HepG2 (cell line): ENCODE data around the gene RGR. TPM values are rescaled to one million over a fixed set of nuclear protein-coding genes. Genes with fewer than 3 reads are reported as not detected.

Source experiments
- ATAC-seq: fragments of 200-7000 bp; cut with Tn5 transposase; 3 replicates; pipeline ENCODE4 v1.9.1; 2020; ENCODE audit warnings: mild to moderate bottlenecking, moderate library complexity
- BruUV-seq: library from RNA; stranded (reverse); fragments of 400-500 nt; replicated peaks from 2 replicates; lab custom pipeline; 2021; lab: Mats Ljungman, UMichigan
- CTCF ChIA-PET: fragments of 300-600 bp; formaldehyde crosslinking; extraction: SDS; loops from one replicate; lab custom pipeline; 2021; ENCODE audit warnings: low total read pairs, inconsistent platforms, low intra/inter-chr PET ratio; lab: Yijun Ruan, JAX
- POLR2A ChIA-PET: fragments of 350-600 bp; sonication (Branson Sonifier 250); formaldehyde crosslinking; loops from one replicate; lab custom pipeline; 2020; ENCODE audit warnings: antibody characterized with exemption, inconsistent platforms; lab: Yijun Ruan, JAX
- DNase-seq: peaks from one replicate; pipeline ENCODE4 v3.0.0-alpha.2; 2015; ENCODE audit warnings: low spot score
- FAIRE-seq: peaks from 3 replicates; lab custom pipeline; 2011; peaks lifted over from hg19 to GRCh38; lab: Jason Lieb, UNC
- H2AFZ ChIP-seq: one replicate; pipeline ENCODE4 v1.6.1; 2011; ENCODE audit warnings: low read length, inconsistent platforms
- H3K27ac ChIP-seq: fragments of 300-600 bp; 3 replicates; pipeline ENCODE4 v1.8.0; 2011; ENCODE audit warnings: mixed run types, mild to moderate bottlenecking, mixed read lengths, low read length, inconsistent platforms; ENCODE audit not compliant: insufficient read depth; ENCODE audit errors: extremely low read length
- H3K27me3 ChIP-seq, 2 experiments: fragments of 200-600 bp in 1 of 2; 2 replicates in 1 of 2; 3 replicates in 1 of 2; pipeline versions ENCODE4 v1.6.0 to v1.8.0; 2011; ENCODE audit warnings: low read length in 2 of 2, mild to moderate bottlenecking in 2 of 2, moderate library complexity in 2 of 2, inconsistent platforms in 1 of 2; ENCODE audit not compliant: insufficient read depth in 2 of 2, control insufficient read depth in 1 of 2
- H3K36me3 ChIP-seq, 2 experiments: fragments of 200-600 bp in 1 of 2; replicated peaks in 1 of 2; 2 replicates in 1 of 2; 3 replicates in 1 of 2; pipeline versions ENCODE4 v1.5.1 to v1.8.0; 2011; ENCODE audit warnings: low read length in 2 of 2, inconsistent platforms in 1 of 2; ENCODE audit not compliant: insufficient read depth in 2 of 2, control insufficient read depth in 1 of 2
- H3K4me1 ChIP-seq: 2 replicates; pipeline ENCODE4 v1.5.1; 2012; ENCODE audit warnings: low read length, inconsistent platforms; ENCODE audit not compliant: insufficient read depth
- H3K4me2 ChIP-seq: 2 replicates; pipeline ENCODE4 v1.6.0; 2011; ENCODE audit warnings: low read depth, low read length, inconsistent platforms
- H3K4me3 ChIP-seq, 3 experiments: fragments of 200-600 bp in 1 of 3; sonication (generic), shearing (Covaris generic) in 1 of 3; replicated peaks in 1 of 3; 2 replicates each; pipeline ENCODE4 v1.5.1; 2011 to 2016; ENCODE audit warnings: low read length in 3 of 3, inconsistent platforms in 2 of 3, low read depth in 2 of 3, mild to moderate bottlenecking in 2 of 3, control low read depth in 1 of 3, mixed read lengths in 1 of 3; ENCODE audit not compliant: insufficient read depth in 1 of 3
- H3K79me2 ChIP-seq: one replicate; pipeline ENCODE4 v1.6.1; 2011; ENCODE audit warnings: low read length, inconsistent platforms; ENCODE audit not compliant: insufficient read depth
- H3K9ac ChIP-seq: 2 replicates; pipeline ENCODE4 v1.6.0; 2011; ENCODE audit warnings: mild to moderate bottlenecking, low read depth, low read length, inconsistent platforms; ENCODE audit not compliant: insufficient read depth
- H3K9me3 ChIP-seq: 2 replicates; pipeline ENCODE4 v1.5.1; 2012; ENCODE audit warnings: mild to moderate bottlenecking, low read length
- H4K20me1 ChIP-seq: 2 replicates; pipeline ENCODE4 v1.6.0; 2011; ENCODE audit warnings: inconsistent platforms, mild to moderate bottlenecking, low read length, moderate library complexity; ENCODE audit not compliant: insufficient read depth
- ARHGAP35 ChIP-seq: sonication (generic); formaldehyde crosslinking; IDR thresholded peaks from 2 replicates; pipeline ENCODE4 v1.9.0; 2022; ENCODE audit warnings: mild to moderate bottlenecking, inconsistent platforms, moderate library complexity, missing genetic modification reagents, borderline replicate concordance
- ARID2 ChIP-seq: sonication (generic); formaldehyde crosslinking; IDR thresholded peaks from 2 replicates; pipeline ENCODE4 v1.8.1; 2022; ENCODE audit warnings: mild to moderate bottlenecking, missing genetic modification reagents, borderline replicate concordance
- BATF2 ChIP-seq: sonication (generic); formaldehyde crosslinking; IDR thresholded peaks from 2 replicates; pipeline ENCODE4 v1.8.0; 2022; ENCODE audit warnings: mild to moderate bottlenecking, missing genetic modification reagents, moderate library complexity
- DR1 ChIP-seq: sonication (generic); formaldehyde crosslinking; IDR thresholded peaks from 2 replicates; pipeline ENCODE4 v1.8.0; 2021; ENCODE audit warnings: mild to moderate bottlenecking, missing genetic modification reagents, inconsistent platforms
- HHEX ChIP-seq: IDR thresholded peaks from 2 replicates; pipeline ENCODE4 v1.6.1; 2016; ENCODE audit warnings: control low read depth
- HNRNPLL ChIP-seq: fragments of 200-400 bp; formaldehyde crosslinking; IDR thresholded peaks from 2 replicates; pipeline ENCODE4 v1.6.1; 2017; ENCODE audit warnings: mild to moderate bottlenecking, low read depth, low read length; ENCODE audit not compliant: poor library complexity, severe bottlenecking
- MAF1 ChIP-seq: sonication (generic); formaldehyde crosslinking; IDR thresholded peaks from 2 replicates; pipeline ENCODE4 v1.5.0; 2020; ENCODE audit warnings: missing genetic modification reagents, borderline replicate concordance
- MAFK ChIP-seq, 2 experiments: IDR thresholded peaks in 1 of 2; conservative IDR thresholded peaks in 1 of 2; 2 replicates each; pipeline ENCODE4 v1.6.1; 2011; ENCODE audit warnings: improper control_type of control experiment in 2 of 2, low read length in 2 of 2
- NFE2L1 ChIP-seq: sonication (generic); formaldehyde crosslinking; IDR thresholded peaks from 2 replicates; pipeline ENCODE4 v1.4.0; 2020; ENCODE audit warnings: missing genetic modification reagents, mild to moderate bottlenecking, borderline replicate concordance
- NFRKB ChIP-seq: fragments of 450-650 bp; IDR thresholded peaks from 2 replicates; pipeline ENCODE4 v1.6.1; 2017
- SOX13 ChIP-seq, 3 experiments: fragments of 450-650 bp in 1 of 3; sonication (generic) in 1 of 3; formaldehyde crosslinking in 1 of 3; IDR thresholded peaks in 2 of 3; conservative IDR thresholded peaks in 1 of 3; 2 replicates each; pipeline versions ENCODE4 v1.5.0 to v1.6.1; 2016 to 2020; ENCODE audit warnings: antibody characterized with exemption in 1 of 3, mild to moderate bottlenecking in 1 of 3, missing compliant biosample characterization in 1 of 3, missing genetic modification reagents in 1 of 3, moderate library complexity in 1 of 3
- SP2 ChIP-seq: sonication (generic); formaldehyde crosslinking; IDR thresholded peaks from 2 replicates; pipeline ENCODE4 v1.5.1; 2020; ENCODE audit warnings: mild to moderate bottlenecking, missing genetic modification reagents
- ZNF121 ChIP-seq: sonication (generic); formaldehyde crosslinking; IDR thresholded peaks from 2 replicates; pipeline ENCODE4 v1.5.0; 2020; ENCODE audit warnings: mild to moderate bottlenecking, missing genetic modification reagents
- ZNF354B ChIP-seq: sonication (generic); formaldehyde crosslinking; IDR thresholded peaks from 2 replicates; pipeline ENCODE4 v1.8.0; 2022; ENCODE audit warnings: mild to moderate bottlenecking, missing genetic modification reagents
- ZNF550 ChIP-seq: sonication (generic); formaldehyde crosslinking; IDR thresholded peaks from 2 replicates; pipeline ENCODE4 v1.4.0; 2020; ENCODE audit warnings: mild to moderate bottlenecking, missing genetic modification reagents, borderline replicate concordance
- ZNF672 ChIP-seq: sonication (generic); formaldehyde crosslinking; IDR thresholded peaks from 2 replicates; pipeline ENCODE4 v1.8.1; 2022; ENCODE audit warnings: missing genetic modification reagents
- ZNF766 ChIP-seq: sonication (generic); formaldehyde crosslinking; IDR thresholded peaks from 2 replicates; pipeline ENCODE4 v1.5.0; 2020; ENCODE audit warnings: missing genetic modification reagents, borderline replicate concordance
- ZNF782 ChIP-seq: sonication (generic); formaldehyde crosslinking; IDR thresholded peaks from 2 replicates; pipeline ENCODE4 v1.4.0; 2020; ENCODE audit warnings: missing genetic modification reagents, mild to moderate bottlenecking, borderline replicate concordance
- WGBS: methylation state at CpG from one replicate; pipeline ENCODE4 v1.1.6; 2017; ENCODE audit warnings: low lambda C conversion rate; 5-methylcytosine and 5-hydroxymethylcytosine counted together
- in situ Hi-C: cut with HindIII; loops from 2 replicates; pipeline ENCODE4 v1.10.0; 2017; ENCODE audit warnings: low pct_unique_long_range_greater_than_20kb; ENCODE audit not compliant: extremely low pct_ligation_motif_present
- intact Hi-C: fragments of 100-400 bp; cut with micrococcal nuclease; formaldehyde crosslinking; loops from one replicate; pipeline ENCODE4 v1.10.0; 2022; ENCODE audit not compliant: unreplicated experiment
- polyA plus RNA-seq, 8 experiments: library from polyadenylated mRNA; depleted of rRNA in 3 of 8; stranded (reverse) in 7 of 8; unstranded in 1 of 8; fragments of >200 nt; fragmentation: Illumina TruSeq in 4 of 8; extraction: Trizol in 4 of 8; gene quantifications; 2 replicates each; pipeline versions ENCODE4 v1.2.1 to v1.2.3, GENCODE V29; 2011 to 2016; ENCODE audit warnings: low read depth in 4 of 8, missing spikeins in 1 of 8, mixed read lengths in 1 of 8; ENCODE audit not compliant: insufficient read depth in 1 of 8
- total RNA-seq, 5 experiments: library from RNA; depleted of rRNA; stranded (reverse); fragments of >200 nt; fragmentation: Illumina TruSeq; extraction: Trizol; gene quantifications; 2 replicates each; pipeline ENCODE4 v1.2.3, GENCODE V29; 2016; ENCODE audit warnings: low read depth in 1 of 5

Gene RGR
- total and polyA plus RNA-seq, 2 of the 13 experiments (the other 11 are each of a cell fraction or from before 2014, with no cell fraction given), result 0.69 to 0.71 TPM

GRCh38 chr10:84258034-84258695 is 13.3 kb downstream of the RGR start:
- Histone ChIP-seq H3K4me3 (no peak overlapping the region), H2AFZ (no peak overlapping the region), H3K79me2 (no peaks in the 10 kb centered on the region), H3K9me3 (no peaks in the 10 kb centered on the region), H3K36me3 (no peaks in the 10 kb centered on the region), H3K27me3 (peaks cover 4 to 6% of the 10 kb centered on the region in 2 experiments; a peak in 4 of 5 replicates), H3K4me2 (no peak overlapping the region), H4K20me1 (no peaks in the 10 kb centered on the region), H3K9ac (no peak overlapping the region), H3K27ac (no peak overlapping the region), H3K4me1 (peaks cover 9% of the 10 kb centered on the region)
- WGBS, result 68% methylated on average over 5 of the region's 7 CpGs
- FAIRE-seq (no peak), ATAC-seq (no peak), DNase-seq (no peak)
- no peak for TF ChIP-seq NFRKB
- no peak for TF ChIP-seq NFE2L1 (CRISPR knock-in tag)
- TF ChIP-seq HHEX (CRISPR knock-in tag), result no peak
- TF ChIP-seq ARHGAP35 (CRISPR knock-in tag), result no peak
- no peak for TF ChIP-seq MAFK (conservative IDR thresholded peaks at IDR 0.05 in 1 of 2, IDR thresholded peaks at IDR 0.05 in 1 of 2; ENCODE audit: low read length in 2 of 2)
- CTCF ChIA-PET, result no interaction called here
- BruUV-seq, result no TSS peak
- in situ Hi-C loops, result no loop called here
- POLR2A ChIA-PET, result no interaction called here
- intact Hi-C loops, result no loop called here

- H3K9ac ChIP-seq, result no peak overlapping the region
- H3K27ac ChIP-seq, result no peak overlapping the region
- CTCF ChIA-PET, result no interaction called here
- in situ Hi-C loops, result loop anchor here (10.0 kb wide), 1 partner anchor 103 kb away; no protein-coding TSS in a partner anchor
- H3K4me2 ChIP-seq, result no peak overlapping the region
- WGBS, result 41% methylated on average over 4 of the region's 7 CpGs
- no peaks in the 10 kb centered on the region for H3K36me3 ChIP-seq
- POLR2A ChIA-PET, result no interaction called here
- H2AFZ ChIP-seq, result no peak overlapping the region
- DNase-seq (no peak), ATAC-seq (no peak), FAIRE-seq (no peak)
- H3K27me3 ChIP-seq, result peaks cover 6 to 19% of the 10 kb centered on the region in 2 experiments; a peak in 4 of 5 replicates
- BruUV-seq, result no TSS peak
- H3K9me3 ChIP-seq, result no peaks in the 10 kb centered on the region
- H4K20me1 ChIP-seq, result no peaks in the 10 kb centered on the region
- H3K4me3 ChIP-seq, result no peak overlapping the region
- intact Hi-C loops, result no loop called here
- no peaks in the 10 kb centered on the region for H3K79me2 ChIP-seq
- H3K4me1 ChIP-seq, result peaks cover 6% of the 10 kb centered on the region
- no peak for TF ChIP-seq DR1 (CRISPR knock-in tag)
- no peak for TF ChIP-seq ZNF354B (CRISPR knock-in tag)
- no peak for TF ChIP-seq BATF2 (CRISPR knock-in tag)
- TF ChIP-seq MAF1 (CRISPR knock-in tag), result no peak
- no peak for TF ChIP-seq ZNF766 (CRISPR knock-in tag)
- TF ChIP-seq SOX13 (IDR thresholded peaks at IDR 0.05), result no peak
- no peak for TF ChIP-seq SOX13 (CRISPR knock-in tag; conservative IDR thresholded peaks at IDR 0.05 in 1 of 2, IDR thresholded peaks at IDR 0.05 in 1 of 2)
- no peak for TF ChIP-seq ZNF672
- TF ChIP-seq SP2, result no peak
- no peak for TF ChIP-seq ZNF550
- TF ChIP-seq HNRNPLL, result no peak
- no peak for TF ChIP-seq ZNF782 (CRISPR knock-in tag)
- TF ChIP-seq ZNF121 (CRISPR knock-in tag), result no peak
- TF ChIP-seq ARID2 (CRISPR knock-in tag), result no peak
Measured at GRCh38 chr10:84261236-84261915, 16.5 kb downstream of the RGR start.
